Measurements from ENCODE around the gene SLC38A2.

Gene SLC38A2

DNA sequence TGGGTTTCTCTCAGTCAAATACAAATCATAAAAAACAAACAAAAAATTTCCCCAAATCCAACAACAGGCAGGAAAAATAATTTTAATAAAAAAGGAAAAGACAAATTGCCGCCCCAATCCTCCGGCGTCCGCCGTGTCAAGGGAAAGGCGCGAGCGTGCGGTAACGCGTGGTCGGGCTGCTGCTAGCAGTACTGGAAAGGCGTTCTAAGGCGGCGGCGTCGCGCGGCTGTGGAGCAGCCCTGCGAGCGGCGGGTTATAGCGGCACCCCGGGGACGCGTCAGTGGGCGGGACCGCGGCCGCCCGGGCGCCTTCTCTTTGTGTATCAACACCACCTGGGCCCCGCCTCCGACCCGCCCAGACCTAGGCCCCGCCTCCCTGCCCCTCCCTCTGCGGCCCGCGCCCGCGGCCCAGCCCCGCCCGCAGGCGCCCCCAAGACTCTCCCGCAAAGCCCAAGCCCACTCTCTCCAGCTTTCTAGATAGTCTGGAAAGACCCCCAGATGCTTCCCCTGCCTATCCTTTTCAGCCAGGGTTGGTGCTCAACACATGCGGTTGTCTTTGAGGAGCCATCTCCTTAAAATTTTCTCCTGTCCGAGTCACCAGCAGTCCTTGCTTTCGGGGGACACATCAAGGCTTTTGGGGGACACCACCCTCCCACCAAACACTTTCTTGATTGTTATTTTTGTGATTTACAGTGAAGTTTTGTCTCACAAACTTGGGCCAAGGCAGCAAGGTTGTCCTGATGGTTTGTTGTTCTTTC is at the start of gene SLC38A2:
SLC38A2 (minus strand) TSS at position 230 of the 757 bp plus-strand sequence. CDS start 1,480 bp downstream, outside the sequence.
- peak; percentile 95 for DNase-seq

DNA sequence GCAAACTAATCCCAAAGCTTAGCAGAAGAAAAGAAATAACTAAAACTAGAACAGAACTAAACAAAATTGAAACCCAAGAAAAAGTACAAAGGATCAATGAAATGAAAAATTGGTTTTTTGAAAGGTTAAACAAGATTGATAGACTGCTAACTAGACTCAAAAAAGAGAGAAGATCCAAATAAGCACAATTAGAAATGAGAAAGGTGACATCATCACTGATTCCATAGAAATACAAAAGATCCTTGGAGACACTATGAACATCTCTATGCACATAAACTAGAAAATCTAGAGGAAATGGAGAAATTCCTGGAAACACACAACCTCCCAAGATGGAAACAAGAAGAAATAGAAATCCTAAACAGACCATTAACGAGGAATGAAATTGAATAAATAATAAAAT is 47.1 kb upstream of the SLC38A2 start:
- DNase-seq = no peak

DNA sequence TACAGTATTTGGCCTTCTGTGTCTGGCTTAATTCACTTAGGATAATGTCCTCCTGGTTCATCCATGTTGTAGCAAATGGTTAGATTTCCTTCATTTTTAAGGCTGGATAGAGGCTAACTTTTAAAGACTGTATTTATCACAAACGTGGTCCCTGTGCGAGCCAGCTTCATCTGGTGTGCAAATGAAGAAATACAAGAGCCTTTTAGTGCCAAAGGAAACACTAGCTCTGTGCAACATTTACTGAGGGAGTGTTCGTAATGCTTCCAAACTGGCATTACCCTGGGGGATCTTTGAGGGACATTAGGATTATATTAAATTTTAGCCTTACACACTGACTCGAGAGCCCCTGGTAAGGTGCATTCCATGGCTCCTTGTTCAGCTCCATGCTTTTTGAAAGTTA is 43.0 kb upstream of the SLC38A2 start:
- DNase-seq = no peak

DNA sequence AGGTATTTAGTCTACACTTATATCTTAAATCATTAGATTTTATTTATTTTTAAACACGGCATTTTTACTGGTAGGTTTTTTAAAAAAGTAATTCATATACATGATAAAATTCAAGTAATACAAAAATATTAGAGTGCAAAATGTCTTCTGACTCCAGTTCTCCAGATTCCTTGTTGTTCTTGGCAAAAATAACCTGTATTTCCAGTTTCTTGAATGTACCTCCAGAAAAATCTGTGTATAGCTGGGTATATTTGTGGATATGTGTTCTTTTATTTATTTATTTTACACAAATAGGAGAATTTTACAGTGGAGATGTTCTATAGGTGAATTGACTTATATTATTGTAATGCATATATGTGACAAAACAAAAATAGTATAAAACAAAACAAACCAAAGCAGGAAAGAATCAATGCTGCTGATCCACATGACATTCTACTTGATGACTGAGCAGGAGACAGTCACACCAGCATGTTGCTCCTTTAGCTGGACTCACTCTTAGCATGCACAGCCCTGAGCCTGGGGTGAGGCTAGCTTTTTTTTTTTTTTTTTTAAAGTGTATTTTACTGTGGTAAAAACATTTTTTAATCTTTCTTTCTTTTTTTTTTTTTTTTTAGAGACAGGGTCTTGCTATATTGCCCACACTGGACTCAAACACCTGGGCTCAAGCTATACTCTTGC is 42.2 kb upstream of the SLC38A2 start:
- DNase-seq = no peak

DNA sequence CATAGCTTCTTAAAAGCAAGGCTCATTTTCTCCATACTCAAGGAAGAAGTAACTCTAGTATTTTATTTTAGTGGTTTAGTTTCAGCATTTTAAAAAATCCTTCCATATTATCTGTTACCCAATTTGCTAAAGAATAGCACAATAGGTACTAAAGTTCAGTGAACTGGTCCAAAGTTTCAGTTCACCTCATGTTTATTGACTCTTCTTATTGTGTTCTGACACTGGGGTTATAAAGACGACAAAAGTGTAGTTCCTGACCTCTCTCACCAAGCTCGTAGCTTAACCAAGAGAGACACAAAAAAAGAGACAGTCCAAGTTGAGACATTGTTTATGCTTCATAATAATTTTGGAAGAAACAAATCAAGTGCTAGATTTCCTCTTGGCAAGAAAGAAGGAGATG is 40.8 kb upstream of the SLC38A2 start:
- no peak for DNase-seq

DNA sequence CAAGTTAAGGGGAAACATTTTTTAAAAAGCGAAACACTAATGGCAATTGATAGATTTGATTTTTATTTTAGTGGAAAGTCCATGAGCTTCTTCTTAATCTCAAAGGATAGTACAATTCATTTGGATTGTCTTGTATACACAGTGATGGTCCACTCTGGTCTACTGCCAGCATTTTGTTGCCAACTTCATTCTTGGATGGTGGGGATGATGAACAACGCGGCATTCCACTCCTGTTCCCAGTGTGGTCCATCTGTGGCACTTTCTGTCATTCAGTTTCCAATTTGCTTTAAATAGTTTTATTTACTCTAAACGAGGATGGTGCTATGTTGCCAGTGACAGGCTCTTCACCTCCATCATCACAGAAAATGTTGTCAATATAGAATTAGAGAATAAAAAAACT is 40.3 kb upstream of the SLC38A2 start:
- no peak for DNase-seq

DNA sequence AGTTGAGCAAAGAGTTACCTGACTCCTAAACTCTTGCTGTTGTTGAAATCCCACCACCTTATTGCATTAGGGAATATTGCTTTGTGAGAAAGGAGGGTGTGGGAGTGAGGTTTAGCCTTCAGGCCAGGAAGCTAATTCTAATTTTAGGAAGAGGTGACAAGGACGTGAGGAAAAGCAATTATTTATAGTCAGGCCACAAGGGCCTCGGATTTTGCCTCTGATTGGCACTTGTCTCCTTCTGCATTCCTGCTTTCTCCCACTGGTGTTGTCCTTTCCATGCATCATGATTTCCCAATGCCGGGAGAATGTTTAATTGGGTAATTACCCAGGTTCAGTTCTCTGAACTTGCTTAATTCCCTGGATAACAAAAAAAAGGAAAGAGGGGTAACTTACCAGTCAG is 37.9 kb upstream of the SLC38A2 start:
- DNase-seq = no peak

DNA sequence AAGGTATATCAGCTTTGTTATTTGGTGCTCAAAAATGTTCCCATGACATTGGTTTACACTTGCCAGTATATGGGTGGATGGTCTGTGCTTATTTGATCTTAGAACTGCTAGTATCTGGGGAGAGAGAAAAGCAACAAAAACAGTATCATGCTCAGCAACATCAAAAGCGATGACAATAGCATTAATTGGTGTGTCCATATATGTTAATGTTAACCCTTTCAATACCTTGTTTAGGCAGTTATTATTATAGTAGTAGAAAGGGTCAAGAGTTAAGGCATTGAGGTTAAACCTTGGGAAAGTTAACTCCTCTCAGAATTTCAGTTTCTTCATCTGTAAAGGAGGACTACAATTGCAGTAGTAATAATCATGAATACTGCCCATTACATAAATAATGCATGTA is 37.4 kb upstream of the SLC38A2 start:
- DNase-seq = no peak

DNA sequence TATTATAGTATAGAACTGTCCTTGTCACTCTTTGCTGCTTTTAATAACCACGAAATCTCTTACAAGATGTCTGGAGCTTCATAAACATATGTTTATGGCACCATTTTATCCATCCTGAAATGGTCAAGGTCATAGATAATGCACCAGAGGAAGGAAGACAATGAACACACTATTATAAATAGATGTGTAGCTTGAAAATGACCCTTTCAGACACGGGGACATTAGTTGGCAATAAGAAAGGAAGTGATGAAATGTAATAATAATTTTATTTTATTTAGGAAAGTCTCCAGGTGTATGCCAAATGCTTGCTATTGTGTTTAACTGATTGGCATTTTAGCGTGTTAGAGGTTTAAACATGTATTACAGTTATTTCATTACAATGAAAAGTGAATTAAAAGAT is 36.8 kb upstream of the SLC38A2 start:
- DNase-seq = no peak

DNA sequence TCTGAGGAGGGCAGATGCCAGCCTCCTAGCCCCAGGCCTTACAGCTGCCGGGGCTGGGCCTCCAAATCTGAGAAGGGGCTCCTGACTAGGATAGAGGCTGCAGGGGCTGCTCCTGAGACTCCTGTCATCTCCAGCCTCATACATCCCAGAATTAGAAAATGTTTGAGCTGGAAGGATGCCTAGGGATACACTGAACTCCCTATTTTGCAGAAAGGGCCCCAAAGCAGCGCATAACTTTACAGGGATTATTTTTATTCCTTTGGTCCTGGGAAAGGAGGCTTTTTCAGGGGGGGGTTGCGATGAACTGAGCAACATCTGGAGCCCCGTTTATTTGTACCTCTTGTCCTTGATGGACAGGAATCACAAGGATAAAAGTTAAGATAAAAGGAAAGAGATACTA is 35.9 kb upstream of the SLC38A2 start:
- no peak for DNase-seq

DNA sequence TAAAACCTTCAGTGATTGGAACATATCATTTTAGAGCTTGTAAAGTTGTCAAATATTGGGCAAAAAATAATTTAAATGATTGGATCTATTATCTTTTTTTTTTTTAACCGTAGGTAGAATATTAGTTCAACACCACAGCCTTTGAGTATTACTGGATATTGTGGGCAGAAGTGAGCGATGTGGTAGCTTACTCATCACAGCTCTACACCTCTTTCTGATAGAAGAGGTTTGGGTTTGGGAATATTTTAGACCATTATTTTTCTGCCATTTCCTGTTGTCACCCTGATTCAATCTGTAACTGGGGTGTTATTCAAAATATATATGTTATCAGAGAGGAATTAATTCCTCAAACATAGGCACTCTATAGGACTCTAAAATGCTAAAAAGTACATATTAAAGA is 34.8 kb upstream of the SLC38A2 start:
- no peak for DNase-seq

DNA sequence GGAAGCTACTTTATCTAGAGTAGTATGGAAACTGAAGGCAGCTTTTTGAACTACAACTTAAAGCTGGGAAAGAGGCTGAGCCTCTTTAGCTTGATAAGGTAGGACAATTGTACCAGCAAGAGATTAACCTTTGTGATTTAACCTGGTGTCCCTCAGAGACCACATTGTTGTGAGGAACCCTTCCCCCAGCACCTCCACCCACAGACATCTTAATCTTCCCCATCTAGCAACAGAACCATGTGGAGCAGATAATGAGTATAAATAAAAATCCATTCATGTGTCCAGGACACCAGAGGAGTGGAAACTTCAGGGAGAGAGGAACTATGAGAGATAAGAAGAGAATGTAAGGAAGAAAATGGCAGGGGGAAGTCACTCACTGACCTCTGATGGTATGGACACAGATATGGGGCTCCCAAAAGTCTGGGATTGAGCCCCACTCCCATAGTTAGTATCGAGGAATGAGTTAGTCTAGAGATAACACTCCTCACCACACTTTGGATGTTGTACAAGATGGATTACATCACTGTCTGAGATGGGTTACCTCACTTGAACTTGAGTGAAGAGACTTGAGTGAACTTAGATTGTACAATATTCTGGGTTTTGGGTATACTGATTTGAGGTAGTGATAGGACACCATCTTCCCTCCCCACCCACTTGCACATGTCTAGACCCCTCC is 33.9 kb upstream of the SLC38A2 start:
- no peak for DNase-seq

DNA sequence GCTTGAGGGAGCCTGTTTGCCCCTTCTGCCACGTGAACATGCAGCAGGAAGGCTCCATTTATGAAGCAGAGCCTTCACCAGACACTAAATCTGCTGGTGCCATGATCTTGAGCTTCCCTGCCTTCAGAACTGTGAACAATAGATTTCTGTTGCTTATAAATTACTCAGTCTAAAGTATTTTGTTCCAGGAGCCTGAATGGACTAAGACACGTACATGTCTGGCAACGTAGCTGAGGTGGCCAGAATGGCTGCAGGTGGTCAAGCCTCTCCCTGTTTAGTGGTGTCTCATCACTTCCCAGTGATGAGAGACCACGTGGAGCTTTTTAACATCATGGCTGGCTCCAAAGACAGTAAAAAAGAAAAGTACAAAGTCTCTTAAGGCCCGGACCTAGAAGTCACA is 32.2 kb upstream of the SLC38A2 start:
- no peak for DNase-seq

DNA sequence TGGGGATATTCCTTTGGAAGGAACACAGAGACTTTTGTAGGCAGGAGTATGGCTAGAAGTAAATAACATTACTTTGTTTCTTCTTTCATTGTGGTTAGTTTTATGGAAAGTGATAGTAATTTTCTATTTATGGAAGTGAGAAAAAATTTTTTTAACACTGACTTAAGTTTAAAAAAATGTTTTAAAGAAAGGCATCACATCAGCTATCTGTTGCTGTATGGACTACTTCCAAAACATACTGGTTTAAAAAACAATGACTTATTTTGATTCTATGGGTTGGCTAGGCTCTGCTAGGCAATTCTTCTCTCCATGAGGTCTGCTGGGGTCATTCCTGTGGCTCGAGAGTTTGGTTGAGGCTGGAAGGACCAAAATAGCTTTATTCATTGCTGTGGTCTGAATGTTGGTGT is 31.7 kb upstream of the SLC38A2 start:
- DNase-seq = no peak

DNA sequence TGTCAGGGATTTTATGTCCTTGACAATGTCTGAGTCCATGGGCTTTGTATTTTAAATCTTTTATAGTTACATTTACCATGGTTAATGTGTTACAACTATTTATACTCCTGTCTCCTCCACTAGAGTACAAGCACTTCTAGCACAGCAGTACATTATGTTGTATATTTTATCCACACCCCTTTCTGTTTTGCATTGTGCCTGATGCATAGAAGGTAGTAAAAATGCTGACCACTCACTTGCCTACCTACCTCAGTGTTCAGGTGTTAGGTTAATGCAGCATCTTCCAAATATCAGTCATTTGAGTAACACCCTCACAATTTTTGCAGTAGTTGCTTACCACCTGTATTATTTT is 31.1 kb upstream of the SLC38A2 start:
- no peak for DNase-seq

DNA sequence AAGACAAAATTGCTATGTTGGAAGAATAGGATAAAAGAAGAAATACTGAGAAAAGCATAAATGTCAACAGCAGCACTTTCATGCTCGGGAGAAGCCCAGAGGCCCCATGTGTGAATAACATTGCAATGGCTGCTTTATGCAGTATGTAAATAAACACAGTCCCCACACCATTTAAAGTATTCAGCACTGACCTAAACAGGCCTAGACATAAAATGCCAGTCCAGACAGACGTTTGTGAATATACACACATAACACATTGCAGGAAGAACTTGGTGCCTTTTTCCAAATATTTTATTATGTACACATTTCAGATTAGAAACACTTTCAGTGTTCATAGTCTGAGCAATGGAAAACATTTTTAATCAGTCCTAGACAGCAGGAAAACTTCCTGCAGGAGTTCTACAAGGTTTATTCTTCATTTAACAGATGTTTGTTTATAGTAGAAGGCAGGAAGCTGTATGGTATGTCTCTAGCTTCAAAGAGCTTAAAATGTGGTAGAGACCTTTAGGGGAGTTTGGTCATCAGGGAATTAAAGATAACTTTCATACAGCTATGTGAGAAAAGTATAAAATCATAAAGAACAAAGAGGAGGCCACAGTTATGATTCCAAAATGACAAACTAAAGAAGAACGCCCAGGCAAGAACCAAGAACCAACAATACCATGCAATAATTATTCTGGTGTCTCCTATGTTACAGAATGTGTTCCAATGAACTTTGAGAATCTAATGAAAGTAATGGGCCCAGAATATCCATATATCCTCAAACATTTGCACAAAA is 30.6 kb upstream of the SLC38A2 start:
- no peak for DNase-seq

DNA sequence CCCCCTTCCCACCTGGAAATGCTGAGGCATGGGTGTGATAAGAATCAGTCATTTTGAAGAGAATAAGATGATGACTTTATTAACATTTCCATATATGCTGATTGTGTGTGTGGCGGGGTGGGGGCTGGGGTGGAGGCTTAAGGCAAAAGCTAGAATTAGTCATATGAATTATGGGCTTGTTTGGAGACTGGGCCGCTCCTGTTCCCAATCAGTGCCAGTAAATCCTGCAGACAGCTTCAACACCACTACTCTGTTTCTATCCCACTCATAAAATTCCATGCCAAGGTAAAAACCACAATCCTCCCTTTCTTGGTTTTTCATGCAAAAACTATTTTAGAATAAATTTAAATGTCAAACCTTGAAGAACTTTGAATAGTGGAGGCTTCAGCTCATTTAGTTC is 29.9 kb upstream of the SLC38A2 start:
- no peak for DNase-seq

DNA sequence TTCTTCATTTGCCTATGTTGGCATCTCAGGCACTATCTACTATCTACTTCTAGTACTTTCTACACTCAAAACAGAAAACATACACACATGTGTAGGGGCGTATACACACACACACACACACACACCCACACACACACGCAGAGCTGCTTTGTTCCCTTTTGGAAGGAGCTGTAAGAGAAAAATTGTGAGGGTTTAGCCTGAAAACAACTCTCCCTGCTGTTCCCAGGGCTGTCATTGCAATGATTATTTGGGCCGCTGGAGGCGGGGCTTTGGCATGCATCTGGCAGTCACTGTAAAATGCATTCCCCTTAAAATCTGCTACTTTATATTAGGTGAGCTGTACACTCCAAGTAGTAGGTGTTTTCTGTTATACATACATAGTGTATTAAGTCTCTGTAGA is 29.1 kb upstream of the SLC38A2 start:
- DNase-seq = no peak

DNA sequence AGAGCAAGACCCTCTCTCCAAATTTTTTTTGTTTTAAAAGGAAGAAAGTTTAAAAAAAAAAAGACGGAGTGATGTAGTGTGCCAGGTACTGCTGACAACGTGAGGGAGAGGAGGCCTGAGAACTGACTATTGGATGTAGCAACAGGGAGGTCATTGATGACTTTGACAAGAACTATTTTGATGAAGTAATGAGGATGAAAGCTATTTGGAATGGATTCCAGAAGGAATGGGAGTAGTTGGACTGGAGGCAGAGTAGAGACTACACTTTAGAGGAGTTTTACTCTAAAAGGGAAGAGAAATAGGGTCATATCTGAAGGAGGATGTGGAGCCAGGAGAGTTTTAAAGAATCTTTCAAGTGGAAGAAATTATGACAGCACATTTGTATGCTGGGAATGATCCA is 27.8 kb upstream of the SLC38A2 start:
- no peak for DNase-seq

DNA sequence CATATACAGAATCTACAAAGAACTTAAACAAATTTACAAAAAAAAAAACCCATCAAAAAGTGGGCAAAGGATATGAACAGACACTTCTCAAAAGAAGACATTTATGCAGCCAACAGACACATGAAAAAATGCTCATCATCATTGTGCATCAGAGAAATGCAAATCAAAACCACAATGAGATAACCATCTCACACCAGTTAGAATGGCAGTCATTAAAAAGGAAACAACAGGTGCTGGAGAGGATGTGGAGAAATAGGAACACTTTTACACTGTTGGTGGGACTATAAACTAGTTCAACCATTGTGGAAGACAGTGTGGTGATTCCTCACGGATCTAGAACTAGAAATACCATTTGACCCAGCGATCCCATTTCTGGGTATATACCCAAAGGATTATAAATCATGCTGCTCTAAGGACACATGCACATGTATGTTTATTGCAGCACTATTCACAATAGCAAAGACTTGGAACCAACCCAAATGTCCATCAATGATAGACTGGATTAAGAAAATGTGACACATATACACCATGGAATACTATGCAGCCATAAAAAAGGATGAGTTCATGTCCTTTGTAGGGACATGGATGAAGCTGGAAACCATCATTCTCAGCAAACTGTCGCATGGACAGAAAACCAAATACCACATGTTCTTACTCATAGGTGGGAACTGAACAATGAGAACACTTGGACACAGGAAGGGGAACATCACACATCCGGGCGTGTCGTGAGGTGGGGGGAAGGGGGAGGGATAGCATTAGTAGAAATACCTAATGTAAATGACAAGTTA is 27.1 kb upstream of the SLC38A2 start:
- peak; percentile 56 for DNase-seq

DNA sequence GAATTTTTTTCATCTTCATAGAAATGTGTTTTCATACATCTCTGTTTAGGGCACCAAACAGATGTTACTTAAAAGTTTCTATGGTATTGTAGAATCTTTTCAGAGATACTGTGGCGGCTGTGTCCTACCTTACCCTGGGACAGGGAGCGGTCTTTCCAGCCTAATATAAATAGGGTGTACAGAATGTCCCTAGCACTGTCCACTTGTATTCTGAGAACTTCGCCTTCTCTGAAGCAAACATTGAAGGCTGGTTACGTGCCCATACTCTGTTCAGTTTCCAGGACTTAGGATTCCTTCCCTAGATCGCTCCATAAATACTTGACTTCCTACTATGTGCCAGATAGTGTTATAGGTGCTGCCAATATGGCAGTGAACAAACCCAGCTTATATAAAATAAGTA is 24.3 kb upstream of the SLC38A2 start:
- no peak for DNase-seq

DNA sequence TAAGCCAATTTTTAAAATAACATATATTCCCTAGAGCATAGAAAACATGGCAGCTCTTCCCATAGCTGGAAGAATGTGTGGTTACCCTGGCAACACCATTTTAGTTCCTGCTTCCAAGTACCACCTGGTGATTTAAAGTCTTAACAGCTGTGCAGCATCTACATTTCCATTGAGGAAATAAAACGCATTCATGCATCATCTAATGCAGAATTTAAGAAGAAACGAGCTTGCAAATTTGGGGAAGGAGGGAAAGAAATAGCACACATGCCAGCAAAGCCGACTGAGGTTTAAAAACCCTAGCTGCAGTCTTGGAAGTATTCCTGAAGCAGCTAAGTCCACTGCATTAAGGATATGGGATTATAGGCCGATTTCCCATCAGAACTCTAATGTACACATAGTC is 22.8 kb upstream of the SLC38A2 start:
- no peak for DNase-seq

DNA sequence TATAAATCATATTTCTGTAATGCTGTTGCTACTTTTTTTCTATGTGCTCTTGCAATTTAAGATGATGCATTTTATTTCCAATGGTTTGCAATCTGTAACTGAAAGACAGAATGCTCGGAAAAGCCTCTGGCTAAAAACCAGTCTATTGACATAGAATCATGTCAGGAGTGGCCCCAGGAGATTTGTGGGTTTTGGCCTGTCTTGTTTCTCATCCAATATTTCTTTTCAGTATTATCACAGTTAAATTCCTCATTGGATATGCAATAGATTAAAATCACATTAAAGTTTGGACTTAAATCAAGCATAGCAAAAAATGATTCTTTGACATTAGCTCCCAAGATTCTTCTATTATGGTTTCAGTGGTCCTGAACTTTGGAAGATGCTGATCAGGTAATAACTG is 19.1 kb upstream of the SLC38A2 start:
- no peak for DNase-seq
